SK-N-SH treated with all-trans-retinoic acid at 6 μM for 48 hours (cell line): ENCODE results near the gene KCNK3.

Source experiments
- PATZ1 ChIP-seq: fragments of 250-450 bp; sonication (Bioruptor Pico); IDR thresholded peaks from 2 replicates; pipeline ENCODE4 v1.8.0; 2020; ENCODE audit warnings: mild to moderate bottlenecking, moderate library complexity, borderline replicate concordance
- PPARA ChIP-seq: fragments of 250-450 bp; sonication (Bioruptor Pico); IDR thresholded peaks from 2 replicates; pipeline ENCODE4 v1.5.0; 2020; ENCODE audit warnings: mild to moderate bottlenecking, borderline replicate concordance

- no peak for TF ChIP-seq PPARA (CRISPR knock-in tag)
- no peak for TF ChIP-seq PATZ1
These were observed 79.8 kb downstream of the KCNK3 start for GRCh38 chr2:26772064-26773001.
